GM18907 (cell line): ENCODE data around the gene ROPN1B.

Experiments used
- ATAC-seq: cut with Tn5 transposase; IDR thresholded peaks from one replicate; pipeline ENCODE4 v1.9.1; 2021; ENCODE audit warnings: mild to moderate bottlenecking, moderate library complexity; ENCODE audit not compliant: unreplicated experiment

The ROPN1B gene

DNA sequence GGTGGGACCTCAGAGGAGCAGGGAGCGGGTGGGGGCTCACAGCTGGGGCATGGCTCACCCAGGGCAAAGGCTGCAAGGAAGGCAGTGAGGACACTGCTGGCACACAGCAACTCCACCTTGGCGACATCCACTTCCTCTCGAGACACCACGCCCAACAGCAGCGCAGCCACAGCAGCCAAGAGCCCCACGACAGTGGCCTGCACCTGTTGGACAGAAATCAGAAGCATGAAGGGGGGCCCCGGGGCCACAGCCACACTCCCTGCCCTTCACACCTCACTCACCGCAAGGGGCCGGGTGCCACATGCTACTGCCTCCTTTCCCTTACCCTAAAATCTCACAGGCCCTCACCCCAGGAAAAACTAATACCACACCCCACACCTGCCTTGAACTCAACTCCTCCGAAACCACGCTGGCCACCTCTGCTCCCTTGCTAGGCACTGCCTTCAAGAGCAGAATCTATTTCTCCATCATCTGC, 57.3 kb downstream of the ROPN1B start:
- ATAC-seq = no peak

DNA sequence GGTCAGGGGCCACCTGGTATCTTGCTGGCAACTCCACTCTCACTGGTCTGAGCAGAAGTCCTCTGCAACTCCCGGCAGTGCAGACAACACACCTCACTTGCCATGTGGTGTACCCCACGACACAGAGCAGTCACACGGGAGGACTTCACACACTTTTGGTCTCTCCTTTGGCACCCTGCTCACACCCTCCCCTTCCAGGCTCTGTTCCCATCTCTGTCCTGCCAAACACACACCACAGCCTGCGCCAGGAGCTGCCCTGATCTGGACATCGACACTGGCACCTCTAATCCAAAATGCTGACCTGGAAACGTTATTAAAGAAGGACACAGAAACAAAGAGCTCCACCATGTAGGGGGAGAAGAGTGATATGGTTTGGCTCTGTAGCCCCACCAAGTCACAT, 57.8 kb downstream of the ROPN1B start:
- ATAC-seq = no peak

DNA sequence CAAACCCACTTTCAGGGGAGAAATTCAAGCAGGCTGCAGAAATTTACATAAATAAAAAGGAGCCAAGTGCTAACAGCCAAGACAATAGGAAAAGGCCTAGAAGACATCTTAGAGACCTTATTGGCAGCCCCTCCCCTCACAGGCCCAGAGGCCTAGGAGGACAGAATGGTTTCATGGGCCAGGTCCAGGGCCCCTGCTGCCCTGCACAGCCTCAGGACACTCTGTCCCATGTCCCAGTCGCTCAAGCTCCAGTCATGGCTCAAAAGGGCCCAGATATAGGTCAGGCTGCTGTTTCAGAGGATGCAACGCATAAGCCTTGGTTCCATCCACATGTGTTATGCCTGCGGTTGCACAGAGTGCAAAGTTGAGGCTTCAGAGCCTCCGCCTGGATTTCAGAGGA, 59.1 kb downstream of the ROPN1B start:
- no peak for ATAC-seq

DNA sequence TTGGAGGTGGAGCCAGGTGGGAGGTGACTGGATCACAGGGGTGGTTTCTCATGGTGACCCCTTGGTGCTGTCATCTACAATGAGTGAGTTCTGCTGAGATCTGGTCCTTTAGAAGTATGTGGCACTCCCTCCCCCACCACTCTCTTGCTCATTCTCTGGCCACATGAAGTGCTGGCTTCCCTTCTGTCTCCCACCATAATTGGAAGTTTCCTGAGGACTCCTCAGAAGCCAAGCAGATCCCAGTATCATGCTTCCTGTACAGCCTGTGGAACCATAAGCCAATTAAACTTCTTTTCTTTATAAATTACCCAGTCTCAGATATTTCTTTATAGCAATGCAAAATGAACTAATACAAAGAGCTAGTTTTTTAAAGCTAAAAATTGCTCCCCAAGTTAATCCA, 60.3 kb downstream of the ROPN1B start:
- no peak for ATAC-seq

DNA sequence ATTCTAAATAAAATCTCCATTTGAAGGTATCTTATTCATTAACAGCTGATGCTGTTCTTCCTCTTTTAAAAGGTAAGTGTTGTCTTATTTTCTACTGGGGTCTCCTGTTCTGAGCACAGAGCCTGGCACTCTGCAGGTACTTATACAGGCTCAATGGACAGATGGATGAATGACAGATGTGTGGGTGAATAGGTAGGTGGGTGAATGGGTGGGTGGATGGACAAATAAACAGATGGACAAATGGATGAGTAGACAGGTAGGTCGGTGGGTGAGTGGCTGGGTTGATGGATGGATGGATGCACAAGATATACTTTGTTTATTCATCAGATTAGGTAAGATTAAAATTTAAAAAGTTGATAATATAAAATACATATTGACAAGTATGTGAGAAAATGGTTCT, 61.5 kb downstream of the ROPN1B start:
- no peak for ATAC-seq

DNA sequence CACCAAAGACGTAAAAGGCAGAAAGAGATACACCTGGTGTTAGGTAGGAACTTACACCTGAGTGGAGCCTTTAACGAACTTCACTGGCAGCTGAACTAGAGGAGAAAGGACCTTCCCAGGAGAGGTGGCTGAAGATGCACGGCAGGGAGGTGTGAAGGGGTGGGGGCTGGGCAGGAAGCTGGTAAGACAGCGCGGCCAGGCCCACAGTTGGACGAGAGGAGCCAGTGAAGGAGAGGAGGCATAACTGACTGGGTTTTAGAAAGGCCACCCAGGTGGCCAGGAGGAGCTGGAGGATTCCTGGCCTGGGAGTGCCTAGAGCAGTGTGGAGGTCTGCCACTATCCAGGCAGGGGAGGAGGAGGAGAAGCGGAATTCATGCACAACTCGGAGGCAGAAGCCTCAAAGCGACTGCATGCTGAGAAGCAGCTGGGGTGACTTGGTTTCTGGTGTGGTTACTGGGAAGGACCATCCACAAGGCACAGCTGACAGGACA, 63.0 kb downstream of the ROPN1B start:
- ATAC-seq = no peak
